ENCODE results near the gene KCNH1.

The KCNH1 gene

GRCh38 chr1:210821615-210822014, 312.3 kb downstream of the KCNH1 start:
- no peak for FAIRE-seq
- TF ChIP-seq POLR2A (IDR thresholded peaks at IDR 0.05; ENCODE audit: low read depth, low read length), result no peak
- DNase-seq (ENCODE audit: insufficient read length, low spot score), result no peak

GRCh38 chr1:210819266-210819665, 314.7 kb downstream of the KCNH1 start:
- no peak for TF ChIP-seq POLR2A (IDR thresholded peaks at IDR 0.05; ENCODE audit: low read depth, low read length)
- no peak for DNase-seq (ENCODE audit: insufficient read length, low spot score)
- no peak for FAIRE-seq

- TF ChIP-seq POLR2A (IDR thresholded peaks at IDR 0.05; ENCODE audit: low read depth, low read length), result no peak
- no peak for FAIRE-seq
These were observed 316.3 kb downstream of the KCNH1 start for GRCh38 chr1:210817385-210818275.

GRCh38 chr1:210815641-210816550, 318.1 kb downstream of the KCNH1 start:
- TF ChIP-seq POLR2A (IDR thresholded peaks at IDR 0.05; ENCODE audit: low read depth, low read length), result no peak
- DNase-seq (ENCODE audit: insufficient read length, low spot score), result no peak
- no peak for FAIRE-seq

More at GRCh38 chr1:210817385-210818275, 316.3 kb downstream of the KCNH1 start:
- DNase-seq (ENCODE audit: insufficient read length, low spot score), result no peak

GRCh38 chr1:210814382-210815123, 319.4 kb downstream of the KCNH1 start:
- DNase-seq (ENCODE audit: insufficient read length, low spot score), result no peak
- TF ChIP-seq POLR2A (IDR thresholded peaks at IDR 0.05; ENCODE audit: low read depth, low read length), result no peak
- no peak for FAIRE-seq

- TF ChIP-seq POLR2A (IDR thresholded peaks at IDR 0.05; ENCODE audit: low read depth, low read length), result no peak
- no peak for DNase-seq (ENCODE audit: insufficient read length, low spot score)
- no peak for FAIRE-seq
These were observed 332.4 kb downstream of the KCNH1 start for GRCh38 chr1:210801501-210801900.

- no peak for DNase-seq (ENCODE audit: insufficient read length, low spot score)
- FAIRE-seq, result no peak
- TF ChIP-seq POLR2A (IDR thresholded peaks at IDR 0.05; ENCODE audit: low read depth, low read length), result no peak
These were observed 333.2 kb downstream of the KCNH1 start for GRCh38 chr1:210800756-210801155.

- FAIRE-seq, result no peak
- TF ChIP-seq POLR2A (IDR thresholded peaks at IDR 0.05; ENCODE audit: low read depth, low read length), result no peak
- DNase-seq (ENCODE audit: insufficient read length, low spot score), result no peak
These were observed 333.6 kb downstream of the KCNH1 start for GRCh38 chr1:210800301-210800700.

GRCh38 chr1:210797422-210797821, 336.5 kb downstream of the KCNH1 start:
- TF ChIP-seq POLR2A (IDR thresholded peaks at IDR 0.05; ENCODE audit: low read depth, low read length), result no peak
- FAIRE-seq (no peak), DNase-seq (ENCODE audit: insufficient read length, low spot score) (no peak)

GRCh38 chr1:210796421-210796820, 337.5 kb downstream of the KCNH1 start:
- DNase-seq (ENCODE audit: insufficient read length, low spot score) (no peak), FAIRE-seq (no peak)
- no peak for TF ChIP-seq POLR2A (IDR thresholded peaks at IDR 0.05; ENCODE audit: low read depth, low read length)

GRCh38 chr1:210794445-210794844, 339.5 kb downstream of the KCNH1 start:
- FAIRE-seq (no peak), DNase-seq (ENCODE audit: insufficient read length, low spot score) (no peak)
- TF ChIP-seq POLR2A (IDR thresholded peaks at IDR 0.05; ENCODE audit: low read depth, low read length), result no peak

GRCh38 chr1:210792250-210793102, 341.5 kb downstream of the KCNH1 start:
- DNase-seq (ENCODE audit: insufficient read length, low spot score) (peak; percentile 63), FAIRE-seq (peak; percentile 58)
- no peak for TF ChIP-seq POLR2A (IDR thresholded peaks at IDR 0.05; ENCODE audit: low read depth, low read length)

- no peak for DNase-seq (ENCODE audit: insufficient read length, low spot score)
- FAIRE-seq, result no peak
- TF ChIP-seq POLR2A (IDR thresholded peaks at IDR 0.05; ENCODE audit: low read depth, low read length), result no peak
These were observed 343.8 kb downstream of the KCNH1 start for GRCh38 chr1:210790196-210790595.

Data from H54 (cell line).